Right hindlimb (tissue), 1 donor: ENCODE results near the gene EPB42.
"Not testable (repeated sequence)": the region's sequence is repeated elsewhere in the genome, so short reads cannot be mapped to it uniquely, and the experiment has no call there.

Source experiments
- DNase-seq: peaks from one replicate; pipeline ENCODE4 v3.0.0-alpha.2; 2018

Gene EPB42

GRCh38 chr15:43184407-43185124 lies 36.3 kb downstream of the EPB42 start:
- DNase-seq: no peak

DNA sequence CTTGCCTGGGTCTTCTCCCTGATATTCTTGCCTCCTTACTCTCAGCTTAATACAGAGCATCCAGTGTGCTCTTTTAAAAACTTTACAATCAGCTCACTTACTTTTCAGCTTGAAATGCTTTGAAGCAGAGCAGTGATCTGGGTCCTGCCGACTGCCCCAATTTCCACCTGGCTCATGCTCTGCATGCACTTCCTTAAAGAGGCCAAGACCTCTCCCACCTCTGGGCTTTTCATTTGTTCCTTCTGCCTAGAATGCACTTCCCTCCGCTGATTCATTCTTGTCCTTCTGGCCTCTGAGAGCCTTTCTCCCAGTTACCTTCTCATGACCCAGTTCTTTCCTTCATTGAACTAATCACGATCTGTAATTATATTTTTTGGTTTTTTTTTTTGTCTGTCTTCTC lies 37.5 kb downstream of the EPB42 start:
- no peak for DNase-seq

DNA sequence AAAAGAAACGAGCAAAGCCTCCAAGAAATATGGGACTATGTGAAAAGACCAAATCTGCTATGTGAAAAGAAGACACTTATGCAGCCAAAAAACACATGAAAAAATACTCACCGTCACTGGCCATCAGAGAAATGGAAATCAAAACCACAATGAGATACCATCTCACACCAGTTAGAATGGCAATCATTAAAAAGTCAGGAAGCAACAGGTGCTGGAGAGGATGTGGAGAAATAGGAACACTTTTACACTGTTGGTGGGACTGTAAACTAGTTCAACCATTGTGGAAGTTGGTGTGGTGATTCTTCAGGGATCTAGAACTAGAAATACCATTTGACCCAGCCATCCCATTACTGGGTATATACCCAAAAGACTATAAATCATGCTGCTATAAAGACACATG lies 43.7 kb downstream of the EPB42 start:
- not testable (repeated sequence) for DNase-seq

- DNase-seq: not testable (repeated sequence)
Observed at GRCh38 chr15:43175656-43176309, 45.0 kb downstream of the EPB42 start.

GRCh38 chr15:43169888-43170287 lies 50.9 kb downstream of the EPB42 start:
- DNase-seq: no peak

GRCh38 chr15:43168192-43169107 lies 52.4 kb downstream of the EPB42 start:
- DNase-seq: no peak

GRCh38 chr15:43167261-43167660 lies 53.6 kb downstream of the EPB42 start:
- not testable (repeated sequence) for DNase-seq

DNA sequence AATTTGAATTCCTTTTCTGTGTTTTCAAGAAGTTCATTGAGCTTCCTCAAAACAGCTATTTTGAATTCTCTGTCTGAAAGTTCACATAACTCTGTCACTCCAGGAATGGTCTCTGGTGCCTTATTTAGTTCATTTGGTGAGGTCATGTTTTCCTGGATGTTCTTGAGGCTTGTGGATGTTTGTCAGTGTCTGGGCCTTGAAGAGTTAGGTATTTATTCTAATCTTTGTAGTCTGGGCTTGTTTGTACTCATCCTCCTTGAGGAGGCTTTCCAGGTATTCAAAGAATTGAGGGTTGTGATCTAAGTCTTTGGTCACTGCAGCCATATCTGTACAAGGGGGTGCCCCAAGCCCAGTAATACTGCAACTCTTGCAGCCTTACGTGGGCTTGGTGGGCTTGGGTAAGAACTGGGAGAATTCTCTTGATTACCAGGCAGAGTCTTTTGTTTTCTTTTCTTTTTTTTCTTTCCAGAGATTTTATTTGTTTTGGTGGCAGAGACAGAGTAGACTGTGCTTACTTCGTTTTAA lies 55.0 kb downstream of the EPB42 start:
- no peak for DNase-seq

DNA sequence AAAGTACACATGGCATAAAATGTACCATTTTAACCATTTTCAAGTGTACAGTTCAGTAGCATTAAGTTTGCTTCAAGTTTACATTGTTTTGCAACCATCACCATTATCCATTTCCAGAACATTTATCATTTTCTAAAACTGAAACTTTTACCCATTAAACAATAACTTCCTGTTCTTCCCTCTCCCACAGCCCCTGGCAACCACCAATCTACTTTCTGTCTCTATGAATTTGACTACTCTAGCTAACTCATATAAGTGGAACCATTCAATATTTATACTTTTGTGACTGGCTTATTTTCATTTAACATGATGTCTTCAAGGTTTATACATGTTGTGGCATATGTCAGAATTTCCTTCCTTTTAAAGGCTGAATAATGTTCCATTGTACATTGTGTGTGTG lies 67.5 kb downstream of the EPB42 start:
- DNase-seq: no peak

DNA sequence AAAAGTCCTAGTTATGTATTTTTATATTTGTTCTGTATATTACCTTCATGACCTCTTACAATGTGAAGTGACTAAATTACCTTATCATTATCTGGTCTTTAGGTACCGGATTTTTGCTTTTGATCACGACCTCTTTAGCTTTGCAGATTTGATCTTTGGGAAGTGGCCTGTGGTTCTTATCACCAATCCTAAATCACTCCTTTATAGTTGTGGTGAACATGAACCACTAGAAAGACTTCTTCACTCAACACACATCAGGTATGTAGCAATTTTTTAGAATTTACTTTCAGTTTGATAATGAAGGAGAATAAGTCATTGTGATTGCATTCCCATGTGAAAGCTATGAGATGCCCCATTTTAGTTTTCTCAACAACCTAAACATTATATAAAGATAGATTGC lies 69.1 kb downstream of the EPB42 start:
- no peak for DNase-seq

GRCh38 chr15:43150191-43150929 lies 70.5 kb downstream of the EPB42 start:
- DNase-seq: no peak
